PC-9 (cell line): ENCODE results near the gene CD200. TPM values are rescaled to one million over a fixed set of nuclear protein-coding genes. Genes with fewer than 3 reads are reported as not detected.

Experiments
- BruUV-seq: library from RNA; stranded (reverse); fragments of 400-500 nt; replicated peaks from 2 replicates; lab custom pipeline; 2021; lab: Mats Ljungman, UMichigan
- CTCF ChIA-PET: fragments of 300-600 bp; sonication (Branson Sonifier 250); formaldehyde crosslinking; loops from one replicate; lab custom pipeline; 2022; ENCODE audit warnings: antibody characterized with exemption; lab: Charles Lee
- POLR2A ChIA-PET: fragments of 300-600 bp; sonication (Branson Sonifier 250); formaldehyde crosslinking; loops from one replicate; lab custom pipeline; 2022; ENCODE audit warnings: antibody characterized with exemption; ENCODE audit not compliant: unreplicated experiment; lab: Charles Lee
- DNase-seq, 2 experiments: peaks; one replicate each; pipeline versions ENCODE4 v3.0.0 to v3.0.0-alpha.2; 2015 to 2022; ENCODE audit warnings: mixed read lengths in 1 of 2
- H2AFZ ChIP-seq: fragments of 200-600 bp; sonication (generic); 2 replicates; pipeline ENCODE4 v1.8.1; 2017; ENCODE audit warnings: antibody characterized with exemption
- H3F3A ChIP-seq: fragments of 200-600 bp; sonication (generic); 2 replicates; pipeline ENCODE4 v1.8.1; 2017; ENCODE audit warnings: antibody characterized with exemption, mild to moderate bottlenecking, low read depth; ENCODE audit not compliant: insufficient read depth
- H3K27ac ChIP-seq: fragments of 200-600 bp; sonication (generic); 2 replicates; pipeline ENCODE4 v1.6.1; 2016; ENCODE audit warnings: mixed run types
- H3K27me3 ChIP-seq: fragments of 200-600 bp; sonication (generic); 2 replicates; pipeline ENCODE4 v1.6.1; 2016; ENCODE audit warnings: low read depth, mixed run types; ENCODE audit not compliant: insufficient read depth
- H3K36me3 ChIP-seq: fragments of 200-600 bp; sonication (generic); 2 replicates; pipeline ENCODE4 v1.6.1; 2016; ENCODE audit warnings: low read depth, mixed run types
- H3K4me1 ChIP-seq: fragments of 200-600 bp; sonication (generic); replicated peaks from 2 replicates; pipeline ENCODE4 v1.6.1; 2016; ENCODE audit warnings: mixed run types; ENCODE audit not compliant: insufficient read depth
- H3K4me2 ChIP-seq: fragments of 200-600 bp; sonication (generic); 2 replicates; pipeline ENCODE4 v1.6.1; 2017; ENCODE audit warnings: mixed run types
- H3K4me3 ChIP-seq: fragments of 200-600 bp; sonication (generic); 2 replicates; pipeline ENCODE4 v1.6.1; 2016; ENCODE audit warnings: mixed run types
- H3K79me2 ChIP-seq: fragments of 200-600 bp; sonication (generic); 2 replicates; pipeline ENCODE4 v1.6.1; 2017; ENCODE audit warnings: low read depth, mixed run types
- H3K9me2 ChIP-seq: fragments of 200-600 bp; sonication (generic); 2 replicates; pipeline ENCODE4 v1.8.1; 2017; ENCODE audit warnings: mild to moderate bottlenecking; ENCODE audit not compliant: insufficient read depth
- H3K9me3 ChIP-seq: fragments of 200-600 bp; sonication (generic); 2 replicates; pipeline ENCODE4 v1.8.1; 2016; ENCODE audit warnings: low read depth; ENCODE audit not compliant: insufficient read depth
- H4K20me1 ChIP-seq: fragments of 200-600 bp; sonication (generic); 2 replicates; pipeline ENCODE4 v1.8.1; 2017; ENCODE audit not compliant: insufficient read depth
- CTCF ChIP-seq: fragments of 200-600 bp; sonication (generic); conservative IDR thresholded peaks from 2 replicates; pipeline ENCODE4 v1.6.1; 2017; ENCODE audit warnings: mixed run types, antibody characterized with exemption, mild to moderate bottlenecking, moderate library complexity
- EZH2 ChIP-seq: fragments of 200-600 bp; sonication (generic); IDR thresholded peaks from 2 replicates; pipeline ENCODE4 v1.8.0; 2017; ENCODE audit warnings: antibody characterized with exemption, low read depth
- intact Hi-C: fragments of 100-400 bp; cut with micrococcal nuclease; formaldehyde crosslinking; loops from one replicate; pipeline ENCODE4 v1.10.0; 2022; ENCODE audit not compliant: unreplicated experiment
- total RNA-seq: library from RNA; stranded (reverse); gene quantifications from 2 replicates; pipeline ENCODE4 v1.2.3, GENCODE V29; 2021

Gene CD200
- total RNA-seq, 1 experiment from 2014 or later, result 4.0 TPM

- intact Hi-C loops, result no loop called here
- no peak overlapping the region for H3K4me2 ChIP-seq
These were observed 24.6 kb upstream of the CD200 start for GRCh38 chr3:112308151-112308911.

GRCh38 chr3:112314649-112315048 lies 18.3 kb upstream of the CD200 start:
- POLR2A ChIA-PET, result no interaction called here
- TF ChIP-seq CTCF, result no peak
- TF ChIP-seq EZH2, result no peak
- Histone ChIP-seq H3K4me2 (no peak overlapping the region), H3K36me3 (no peaks in the 10 kb centered on the region), H4K20me1 (no peaks in the 10 kb centered on the region), H3K4me1 (no peaks in the 10 kb centered on the region), H3F3A (no peaks in the 10 kb centered on the region), H3K4me3 (no peak overlapping the region), H2AFZ (0 out of 2 replicates have a peak overlapping the region, but pooled peaks have one; percentile 55), H3K9me3 (peaks cover 3% of the 10 kb centered on the region; the same call in 1 of the 2 replicates), H3K27me3 (no peaks in the 10 kb centered on the region), H3K27ac (no peak overlapping the region), H3K79me2 (no peaks in the 10 kb centered on the region), H3K9me2 (no peaks in the 10 kb centered on the region)
- CTCF ChIA-PET, result no interaction called here
- intact Hi-C loops, result no loop called here
- no peak for DNase-seq
- no TSS peak for BruUV-seq

More at GRCh38 chr3:112308151-112308911, 24.6 kb upstream of the CD200 start:
- no peaks in the 10 kb centered on the region; the same call in 1 of the 2 replicates for H3K9me2 ChIP-seq
- H3K27me3 ChIP-seq, result no peaks in the 10 kb centered on the region
- H3K79me2 ChIP-seq, result no peaks in the 10 kb centered on the region
- no peak overlapping the region for H2AFZ ChIP-seq
- no peak overlapping the region for H3K27ac ChIP-seq
- no peaks in the 10 kb centered on the region for H4K20me1 ChIP-seq
- TF ChIP-seq CTCF (no peak), EZH2 (no peak)
- no peaks in the 10 kb centered on the region for H3K9me3 ChIP-seq
- no peaks in the 10 kb centered on the region for H3K36me3 ChIP-seq
- no peak for DNase-seq
- H3F3A ChIP-seq, result no peaks in the 10 kb centered on the region
- ChIA-PET CTCF (no interaction called here), POLR2A (no interaction called here)
- no TSS peak for BruUV-seq
- no peak overlapping the region for H3K4me3 ChIP-seq
- H3K4me1 ChIP-seq, result no peaks in the 10 kb centered on the region

- no peak overlapping the region for H2AFZ ChIP-seq
- DNase-seq, result no peak
- no peaks in the 10 kb centered on the region for H3K27me3 ChIP-seq
- H3F3A ChIP-seq, result no peaks in the 10 kb centered on the region
- H3K27ac ChIP-seq, result no peak overlapping the region
- CTCF ChIA-PET, result interaction anchor here (0.5 to 0.7 kb wide), 2 partner anchors 149 to 330 kb away, joined by 3 to 4 read pairs; no protein-coding TSS in a partner anchor
- no peaks in the 10 kb centered on the region for H3K4me1 ChIP-seq
- no peak for TF ChIP-seq EZH2
- no peak overlapping the region for H3K4me3 ChIP-seq
- H3K4me2 ChIP-seq, result no peak overlapping the region
- H3K79me2 ChIP-seq, result no peaks in the 10 kb centered on the region
- peaks cover 3% of the 10 kb centered on the region; the same call in 1 of the 2 replicates for H3K9me3 ChIP-seq
- POLR2A ChIA-PET, result no interaction called here
- no peaks in the 10 kb centered on the region for H3K9me2 ChIP-seq
- H4K20me1 ChIP-seq, result no peaks in the 10 kb centered on the region
- intact Hi-C loops, result no loop called here
- no peaks in the 10 kb centered on the region for H3K36me3 ChIP-seq
- no TSS peak for BruUV-seq
These were observed 17.2 kb upstream of the CD200 start for GRCh38 chr3:112315791-112316190.
